ENCODE results near the gene C20orf173. TPM values are rescaled to one million over a fixed set of nuclear protein-coding genes. Genes with fewer than 3 reads are reported as not detected.
"Not testable (repeated sequence)": the region's sequence is repeated elsewhere in the genome, so short reads cannot be mapped to it uniquely, and the experiment has no call there.

C20orf173 gene
- total RNA-seq, 1 experiment from 2014 or later, result not detected

DNA sequence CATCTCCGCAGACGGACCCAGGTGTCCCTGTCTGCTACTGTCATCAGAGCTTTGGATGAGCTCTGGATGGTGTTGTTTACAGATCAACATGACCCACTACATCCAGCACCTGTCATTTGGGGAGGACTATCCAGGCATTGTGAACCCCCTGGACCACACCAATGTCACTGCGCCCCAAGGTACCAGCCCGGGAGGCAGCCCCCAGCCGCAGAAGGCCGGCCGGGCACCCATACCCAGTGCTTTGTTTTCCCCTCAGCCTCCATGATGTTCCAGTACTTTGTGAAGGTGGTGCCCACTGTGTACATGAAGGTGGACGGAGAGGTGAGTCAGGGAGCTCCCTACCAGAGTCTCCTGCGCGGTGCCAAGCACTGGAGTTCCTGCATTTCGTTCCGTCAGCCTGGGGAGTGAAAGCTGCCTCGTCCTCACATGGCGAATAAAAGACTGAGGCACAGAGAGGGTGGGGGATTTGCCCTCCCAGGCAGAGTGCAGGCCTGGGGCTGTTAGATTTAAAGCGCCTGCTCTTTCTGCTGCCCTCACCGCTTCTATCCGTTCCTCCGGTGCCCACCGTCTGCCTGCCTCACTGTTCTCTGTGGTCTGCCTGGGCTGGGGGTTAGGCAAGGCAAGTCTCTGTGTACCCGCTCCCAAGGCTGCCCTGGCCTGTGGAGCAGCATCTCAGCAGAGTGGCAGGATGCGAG, 26.6 kb upstream of the C20orf173 start:
- Histone ChIP-seq H3K4me1 (ENCODE audit: control insufficient read depth in 1 of 2, insufficient read depth in 2 of 2, low read length in 2 of 2) (no peaks in the 10 kb centered on the region), H3K27ac (ENCODE audit: low read depth, low read length) (no peak overlapping the region), H3K27me3 (ENCODE audit: insufficient read depth, low read length) (no peaks in the 10 kb centered on the region), H3K9me3 (ENCODE audit: control insufficient read depth in 1 of 2, insufficient read depth in 1 of 2, low read depth in 1 of 2, low read length in 2 of 2) (no peaks in the 10 kb centered on the region), H3K9ac (ENCODE audit: low read length) (no peak overlapping the region), H3K4me3 (replicated peaks in 1 of 2; ENCODE audit: low read depth in 1 of 2, low read length in 2 of 2) (no peak overlapping the region), H3K36me3 (ENCODE audit: control insufficient read depth in 1 of 2, insufficient read depth in 2 of 2, low read length in 2 of 2) (peaks cover 36 to 43% of the 10 kb centered on the region in 2 experiments; a peak in 3 of 4 replicates), H3K79me2 (ENCODE audit: insufficient read depth, low read length) (no peaks in the 10 kb centered on the region), H3K4me2 (ENCODE audit: low read length) (no peak overlapping the region), H2AFZ (ENCODE audit: low read depth, low read length, poor library complexity, severe bottlenecking) (no peak overlapping the region), H4K20me1 (ENCODE audit: insufficient read depth) (no peaks in the 10 kb centered on the region), H3K9me2 (ENCODE audit: insufficient read depth) (no peaks in the 10 kb centered on the region)
- CTCF ChIA-PET, result no interaction called here
- TF ChIP-seq, protein P1, sequence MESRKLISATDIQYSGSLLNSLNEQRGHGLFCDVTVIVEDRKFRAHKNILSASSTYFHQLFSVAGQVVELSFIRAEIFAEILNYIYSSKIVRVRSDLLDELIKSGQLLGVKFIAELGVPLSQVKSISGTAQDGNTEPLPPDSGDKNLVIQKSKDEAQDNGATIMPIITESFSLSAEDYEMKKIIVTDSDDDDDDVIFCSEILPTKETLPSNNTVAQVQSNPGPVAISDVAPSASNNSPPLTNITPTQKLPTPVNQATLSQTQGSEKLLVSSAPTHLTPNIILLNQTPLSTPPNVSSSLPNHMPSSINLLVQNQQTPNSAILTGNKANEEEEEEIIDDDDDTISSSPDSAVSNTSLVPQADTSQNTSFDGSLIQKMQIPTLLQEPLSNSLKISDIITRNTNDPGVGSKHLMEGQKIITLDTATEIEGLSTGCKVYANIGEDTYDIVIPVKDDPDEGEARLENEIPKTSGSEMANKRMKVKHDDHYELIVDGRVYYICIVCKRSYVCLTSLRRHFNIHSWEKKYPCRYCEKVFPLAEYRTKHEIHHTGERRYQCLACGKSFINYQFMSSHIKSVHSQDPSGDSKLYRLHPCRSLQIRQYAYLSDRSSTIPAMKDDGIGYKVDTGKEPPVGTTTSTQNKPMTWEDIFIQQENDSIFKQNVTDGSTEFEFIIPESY (IDR thresholded peaks at IDR 0.05; ENCODE audit: extremely low read depth, insufficient replicate concordance, low read length), result no peak
- TF ChIP-seq TCF7L2 (IDR thresholded peaks at IDR 0.05; ENCODE audit: borderline replicate concordance, extremely low read depth, insufficient read depth, insufficient read length), result no peak
- no peak for TF ChIP-seq JUND (IDR thresholded peaks at IDR 0.05)
- TF ChIP-seq, protein P2, sequence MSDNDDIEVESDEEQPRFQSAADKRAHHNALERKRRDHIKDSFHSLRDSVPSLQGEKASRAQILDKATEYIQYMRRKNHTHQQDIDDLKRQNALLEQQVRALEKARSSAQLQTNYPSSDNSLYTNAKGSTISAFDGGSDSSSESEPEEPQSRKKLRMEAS (IDR thresholded peaks at IDR 0.05), result no peak
- TF ChIP-seq CEBPB (IDR thresholded peaks at IDR 0.05; ENCODE audit: low read depth), result no peak
- no peak for ATAC-seq
- no peak for DNase-seq (ENCODE audit: low read depth, low spot score)
- RAD21 ChIA-PET (ENCODE audit: low non-redundant PET in 1 of 2, low total read pairs in 2 of 2, uncharacterized antibody in 2 of 2, unreplicated experiment in 2 of 2), result no interaction called here
- no TSS peak for BruUV-seq (replicated peaks)
- POLR2A ChIA-PET, result no interaction called here
- intact Hi-C loops (cut with micrococcal nuclease), result no loop called here

DNA sequence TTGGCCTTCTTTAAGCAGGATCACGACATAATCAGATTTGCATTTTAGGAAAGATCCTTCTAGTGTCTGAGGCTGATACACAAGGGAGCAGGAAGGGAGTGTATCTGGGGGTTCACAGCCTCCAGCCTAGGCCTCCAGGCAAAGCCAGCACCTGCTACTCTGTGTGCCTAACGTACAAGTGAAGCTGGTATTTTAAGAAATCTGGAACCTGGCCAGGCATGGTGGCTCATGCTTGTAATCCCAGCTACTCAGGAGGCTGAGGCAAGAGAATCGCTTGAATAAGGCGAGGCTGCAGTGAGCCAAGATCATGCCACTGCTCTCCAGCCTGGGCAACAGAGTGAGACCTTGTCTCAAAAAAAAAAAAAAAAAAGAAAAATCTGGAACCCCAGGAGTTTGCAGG, 26.0 kb upstream of the C20orf173 start:
- RAD21 ChIA-PET (ENCODE audit: low non-redundant PET in 1 of 2, low total read pairs in 2 of 2, uncharacterized antibody in 2 of 2, unreplicated experiment in 2 of 2); H3K4me1 ChIP-seq (ENCODE audit: control insufficient read depth in 1 of 2, insufficient read depth in 2 of 2, low read length in 2 of 2); intact Hi-C loops (cut with micrococcal nuclease): not testable (repeated sequence)

More for the DNA sequence above, 26.0 kb upstream of the C20orf173 start:
- H3K9ac ChIP-seq (ENCODE audit: low read length); DNase-seq (ENCODE audit: low read depth, low spot score); H3K9me2 ChIP-seq (ENCODE audit: insufficient read depth); H3K4me2 ChIP-seq (ENCODE audit: low read length); BruUV-seq (replicated peaks); H3K27me3 ChIP-seq (ENCODE audit: insufficient read depth, low read length); H2AFZ ChIP-seq (ENCODE audit: low read depth, low read length, poor library complexity, severe bottlenecking); POLR2A ChIA-PET; H3K4me3 ChIP-seq (replicated peaks in 1 of 2; ENCODE audit: low read depth in 1 of 2, low read length in 2 of 2); H3K9me3 ChIP-seq (ENCODE audit: control insufficient read depth in 1 of 2, insufficient read depth in 1 of 2, low read depth in 1 of 2, low read length in 2 of 2); CTCF ChIA-PET; H3K79me2 ChIP-seq (ENCODE audit: insufficient read depth, low read length); H3K27ac ChIP-seq (ENCODE audit: low read depth, low read length); ATAC-seq; H4K20me1 ChIP-seq (ENCODE audit: insufficient read depth): not testable (repeated sequence)
- H3K36me3 ChIP-seq (ENCODE audit: control insufficient read depth in 1 of 2, insufficient read depth in 2 of 2, low read length in 2 of 2), result peaks cover 39 to 43% of the 10 kb centered on the region in 2 experiments; a peak in 3 of 4 replicates

All from HCT116 (cell line).